ENCODE data around the gene KANK3. TPM values are rescaled to one million over a fixed set of nuclear protein-coding genes. Genes with fewer than 3 reads are reported as not detected.

KANK3 gene
- total and polyA plus RNA-seq, 9 of the 15 experiments (the other 6 are each of a cell fraction or from before 2014, with no cell fraction given) = 0.03 to 0.40 (median 0.08) TPM; not detected in 6

DNA sequence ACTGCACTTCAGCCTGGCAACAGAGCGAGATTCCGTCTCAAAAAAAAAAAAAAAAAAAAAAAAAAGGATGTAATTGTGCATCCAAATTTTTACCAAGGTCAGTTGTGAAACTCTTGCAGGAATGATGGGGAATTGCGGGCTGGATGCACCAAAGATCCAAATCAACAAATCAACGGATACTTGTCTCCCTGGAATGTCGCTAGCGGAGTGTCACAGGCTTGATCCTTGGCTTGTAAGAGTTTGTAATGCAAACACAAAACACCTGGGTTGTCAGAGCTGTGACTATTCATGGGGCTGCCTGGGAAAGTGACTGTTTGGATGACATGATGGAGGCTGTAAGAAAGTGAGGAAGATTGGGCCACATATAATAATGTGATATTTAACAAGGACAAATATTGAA, 4.2 kb downstream of the KANK3 start:
- no peak for TF ChIP-seq SRSF9 (IDR thresholded peaks at IDR 0.05; ENCODE audit: borderline replicate concordance, low read depth, low read length)
- Histone ChIP-seq H3K9ac (ENCODE audit: insufficient read depth in 1 of 2, low read depth in 2 of 2, low read length in 2 of 2) (no peak overlapping the region), H3K4me1 (replicated peaks in 1 of 2; ENCODE audit: control insufficient read depth in 2 of 2, insufficient read depth in 2 of 2, low read length in 2 of 2) (peaks cover 0 to 49% of the 10 kb centered on the region in 2 experiments; a peak in 3 of 5 replicates), H2AFZ (ENCODE audit: low read depth, low read length) (no peak overlapping the region), H3K36me3 (ENCODE audit: control insufficient read depth, insufficient read depth, low read length) (no peaks in the 10 kb centered on the region), H3K27me3 (ENCODE audit: control insufficient read depth in 2 of 2, insufficient read depth in 2 of 2, low read length in 2 of 2) (peaks cover 7 to 27% of the 10 kb centered on the region in 2 experiments; a peak in 4 of 5 replicates), H3K4me2 (ENCODE audit: insufficient read depth, low read length) (no peak overlapping the region), H3K79me2 (ENCODE audit: control insufficient read depth, insufficient read depth, low read length) (no peaks in the 10 kb centered on the region), H3K9me1 (ENCODE audit: control insufficient read depth, insufficient read depth, low read length) (no peaks in the 10 kb centered on the region), H4K20me1 (replicated peaks; ENCODE audit: control insufficient read depth, insufficient read depth, low read length) (no peaks in the 10 kb centered on the region), H3K9me3 (replicated peaks; ENCODE audit: control insufficient read depth, insufficient read depth, low read depth, low read length) (no peaks in the 10 kb centered on the region), H3K4me3 (no peak overlapping the region), H3K27ac (ENCODE audit: extremely low read depth, low read depth, low read length) (no peak overlapping the region)
- intact Hi-C loops (cut with micrococcal nuclease) (no loop called here), in situ Hi-C loops (cut with MboI) (no loop called here)
- ChIA-PET CTCF (ENCODE audit: low intra/inter-chr PET ratio) (no interaction called here), POLR2A (no interaction called here)
- DNase-seq (ENCODE audit: extremely low read depth in 1 of 4, low spot score in 3 of 4) = peak in 1 of 4 experiments; percentile 3
- FAIRE-seq = no peak
- ATAC-seq = no peak
- no TSS peak for BruUV-seq (replicated peaks)
- 71% methylated on average over 4 of the region's 6 CpGs for WGBS (ENCODE audit: insufficient coverage, low coverage, missing lambda C conversion rate)

DNA sequence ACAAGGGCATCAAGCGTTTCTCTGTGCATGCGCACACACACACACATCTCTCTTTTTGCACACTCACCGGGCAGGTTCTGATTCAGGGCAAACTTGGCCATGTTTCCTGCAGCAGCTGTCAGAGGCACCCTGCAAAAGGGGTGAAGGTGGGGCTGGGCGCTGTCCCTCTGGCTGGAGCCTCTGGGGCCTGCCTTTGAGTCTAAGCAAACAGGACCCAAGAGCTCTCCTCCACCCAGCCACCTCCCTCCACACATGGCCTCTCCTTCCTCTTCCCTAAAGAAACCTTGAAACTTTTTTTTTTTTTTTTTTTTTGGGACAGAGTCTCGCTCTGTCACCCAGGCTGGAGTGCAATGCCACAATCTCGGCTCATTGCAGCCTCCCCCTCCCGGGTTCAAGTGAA, 5.3 kb downstream of the KANK3 start:
- no peaks in the 10 kb centered on the region for H3K36me3 ChIP-seq (ENCODE audit: control insufficient read depth, insufficient read depth, low read length)
- in situ Hi-C loops (cut with MboI) (no loop called here), intact Hi-C loops (cut with micrococcal nuclease) (no loop called here)
- H3K27me3 ChIP-seq (ENCODE audit: control insufficient read depth in 2 of 2, insufficient read depth in 2 of 2, low read length in 2 of 2) = peaks cover 13 to 36% of the 10 kb centered on the region in 2 experiments; a peak in 4 of 5 replicates
- no peaks in the 10 kb centered on the region for H3K9me3 ChIP-seq (replicated peaks; ENCODE audit: control insufficient read depth, insufficient read depth, low read depth, low read length)
- no peak overlapping the region for H3K27ac ChIP-seq (ENCODE audit: extremely low read depth, low read depth, low read length)
- H4K20me1 ChIP-seq (replicated peaks; ENCODE audit: control insufficient read depth, insufficient read depth, low read length) = no peaks in the 10 kb centered on the region
- H2AFZ ChIP-seq (ENCODE audit: low read depth, low read length) = no peak overlapping the region
- no peak overlapping the region for H3K4me2 ChIP-seq (ENCODE audit: insufficient read depth, low read length)
- ATAC-seq (no peak), DNase-seq (ENCODE audit: extremely low read depth in 1 of 4, low spot score in 3 of 4) (no peak), FAIRE-seq (no peak)
- POLR2A ChIA-PET = no interaction called here
- no peaks in the 10 kb centered on the region for H3K79me2 ChIP-seq (ENCODE audit: control insufficient read depth, insufficient read depth, low read length)
- WGBS (ENCODE audit: insufficient coverage, low coverage, missing lambda C conversion rate) = 36% methylated on average over 7 of the region's 7 CpGs
- BruUV-seq (replicated peaks) = no TSS peak
- H3K9ac ChIP-seq (ENCODE audit: insufficient read depth in 1 of 2, low read depth in 2 of 2, low read length in 2 of 2) = no peak overlapping the region
- H3K4me1 ChIP-seq (replicated peaks in 1 of 2; ENCODE audit: control insufficient read depth in 2 of 2, insufficient read depth in 2 of 2, low read length in 2 of 2) = peaks cover 0 to 49% of the 10 kb centered on the region in 2 experiments; a peak in 3 of 5 replicates
- CTCF ChIA-PET (ENCODE audit: low intra/inter-chr PET ratio) = interaction anchor here (0.6 kb wide), 1 partner anchor 986 kb away, joined by 3 read pairs; no protein-coding TSS in a partner anchor
- H3K9me1 ChIP-seq (ENCODE audit: control insufficient read depth, insufficient read depth, low read length) = no peaks in the 10 kb centered on the region
- no peak overlapping the region for H3K4me3 ChIP-seq
- TF ChIP-seq TAF15 (IDR thresholded peaks at IDR 0.05; ENCODE audit: low read depth, low read length) (no peak), E4F1 (CRISPR knock-in tag; IDR thresholded peaks at IDR 0.05; ENCODE audit: borderline replicate concordance) (no peak), HCFC1 (IDR thresholded peaks at IDR 0.05; ENCODE audit: low read depth, low read length) (no peak), SLC30A9 (CRISPR knock-in tag; IDR thresholded peaks at IDR 0.05) (no peak), USF2 (CRISPR knock-in tag; IDR thresholded peaks at IDR 0.05) (no peak), RUNX1 (IDR thresholded peaks at IDR 0.05; ENCODE audit: low read depth) (no peak)
- TF ChIP-seq, protein P1, sequence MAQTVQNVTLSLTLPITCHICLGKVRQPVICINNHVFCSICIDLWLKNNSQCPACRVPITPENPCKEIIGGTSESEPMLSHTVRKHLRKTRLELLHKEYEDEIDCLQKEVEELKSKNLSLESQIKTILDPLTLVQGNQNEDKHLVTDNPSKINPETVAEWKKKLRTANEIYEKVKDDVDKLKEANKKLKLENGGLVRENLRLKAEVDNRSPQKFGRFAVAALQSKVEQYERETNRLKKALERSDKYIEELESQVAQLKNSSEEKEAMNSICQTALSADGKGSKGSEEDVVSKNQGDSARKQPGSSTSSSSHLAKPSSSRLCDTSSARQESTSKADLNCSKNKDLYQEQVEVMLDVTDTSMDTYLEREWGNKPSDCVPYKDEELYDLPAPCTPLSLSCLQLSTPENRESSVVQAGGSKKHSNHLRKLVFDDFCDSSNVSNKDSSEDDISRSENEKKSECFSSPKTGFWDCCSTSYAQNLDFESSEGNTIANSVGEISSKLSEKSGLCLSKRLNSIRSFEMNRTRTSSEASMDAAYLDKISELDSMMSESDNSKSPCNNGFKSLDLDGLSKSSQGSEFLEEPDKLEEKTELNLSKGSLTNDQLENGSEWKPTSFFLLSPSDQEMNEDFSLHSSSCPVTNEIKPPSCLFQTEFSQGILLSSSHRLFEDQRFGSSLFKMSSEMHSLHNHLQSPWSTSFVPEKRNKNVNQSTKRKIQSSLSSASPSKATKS (CRISPR knock-in tag; IDR thresholded peaks at IDR 0.05) = no peak
- TF ChIP-seq, protein P2, sequence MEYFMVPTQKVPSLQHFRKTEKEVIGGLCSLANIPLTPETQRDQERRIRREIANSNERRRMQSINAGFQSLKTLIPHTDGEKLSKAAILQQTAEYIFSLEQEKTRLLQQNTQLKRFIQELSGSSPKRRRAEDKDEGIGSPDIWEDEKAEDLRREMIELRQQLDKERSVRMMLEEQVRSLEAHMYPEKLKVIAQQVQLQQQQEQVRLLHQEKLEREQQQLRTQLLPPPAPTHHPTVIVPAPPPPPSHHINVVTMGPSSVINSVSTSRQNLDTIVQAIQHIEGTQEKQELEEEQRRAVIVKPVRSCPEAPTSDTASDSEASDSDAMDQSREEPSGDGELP (CRISPR knock-in tag; IDR thresholded peaks at IDR 0.05; ENCODE audit: borderline replicate concordance) = no peak

Data from K562 (cell line).